ENCODE results near the gene GNB1L.

GNB1L gene

DNA sequence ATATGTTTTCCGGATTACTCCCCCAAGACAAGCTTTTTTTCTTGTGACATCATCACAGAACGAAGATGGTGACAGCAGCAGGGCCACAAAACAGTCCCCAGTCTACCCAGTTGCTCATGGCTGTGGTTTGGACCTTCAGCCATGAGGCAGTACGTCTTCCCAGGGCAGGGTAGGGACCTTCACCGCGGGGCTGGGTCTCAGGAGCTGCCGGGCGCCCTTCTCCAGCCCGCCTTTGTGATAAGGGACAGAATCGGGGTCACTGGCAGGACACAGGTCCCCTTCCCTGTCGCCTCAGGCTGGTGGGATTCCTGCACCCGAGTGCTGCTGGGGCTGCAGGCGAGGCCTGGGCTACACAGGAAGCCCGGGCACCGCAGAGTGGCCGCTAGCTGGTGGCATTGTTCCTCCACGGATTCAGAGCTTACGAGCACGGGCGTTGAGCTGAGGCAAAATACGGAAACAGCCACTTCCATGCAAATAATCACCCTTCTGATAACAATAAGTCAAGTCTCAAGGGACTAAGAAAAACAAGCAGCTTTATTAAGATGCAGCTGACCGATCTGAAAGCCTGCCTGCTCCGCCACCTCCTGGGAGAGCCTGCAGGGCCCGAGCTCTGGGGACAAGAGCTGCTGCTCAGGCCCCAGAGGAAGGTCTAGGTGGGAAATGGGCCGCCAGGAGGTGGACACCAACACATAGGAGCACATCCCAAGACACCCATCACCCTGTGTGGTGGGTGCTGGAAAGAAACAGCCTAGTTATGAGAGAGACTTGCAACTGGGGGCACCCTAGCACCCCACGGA lies 81.8 kb downstream of the GNB1L start:
- H3K27me3 ChIP-seq (ENCODE audit: insufficient read depth, poor library complexity, severe bottlenecking) = peaks cover 14% of the 10 kb centered on the region

GRCh38 chr22:19772422-19772672 lies 82.3 kb downstream of the GNB1L start:
- peaks cover 20% of the 10 kb centered on the region for H3K27me3 ChIP-seq (ENCODE audit: insufficient read depth, poor library complexity, severe bottlenecking)
- no peak overlapping the region for H3K4me3 ChIP-seq (replicated peaks; ENCODE audit: insufficient read depth, low read length)
- DNase-seq (ENCODE audit: low read depth in 1 of 2, low spot score in 1 of 2) = no peak
- no peak for TF ChIP-seq POLR2AphosphoS5 (IDR thresholded peaks at IDR 0.05; ENCODE audit: low read depth)
- no peak for TF ChIP-seq SPI1 (IDR thresholded peaks at IDR 0.05; ENCODE audit: borderline replicate concordance, low read depth)
- no peak for TF ChIP-seq CTCF (IDR thresholded peaks at IDR 0.05; ENCODE audit: insufficient read depth, low read length)
- no peak for TF ChIP-seq REST (IDR thresholded peaks at IDR 0.05; ENCODE audit: insufficient replicate concordance, low read depth)
- no peak for TF ChIP-seq GABPA (IDR thresholded peaks at IDR 0.05; ENCODE audit: low read depth)
- H3K27ac ChIP-seq (replicated peaks) = no peak overlapping the region

More for the DNA sequence above, 81.8 kb downstream of the GNB1L start:
- TF ChIP-seq GABPA (IDR thresholded peaks at IDR 0.05; ENCODE audit: low read depth) (no peak), POLR2AphosphoS5 (IDR thresholded peaks at IDR 0.05; ENCODE audit: low read depth) (no peak), CTCF (IDR thresholded peaks at IDR 0.05; ENCODE audit: insufficient read depth, low read length) (no peak), SPI1 (IDR thresholded peaks at IDR 0.05; ENCODE audit: borderline replicate concordance, low read depth) (no peak), REST (IDR thresholded peaks at IDR 0.05; ENCODE audit: insufficient replicate concordance, low read depth) (no peak)
- Histone ChIP-seq H3K4me3 (replicated peaks; ENCODE audit: insufficient read depth, low read length) (no peak overlapping the region), H3K27ac (replicated peaks) (no peak overlapping the region)
- peak in 1 of 2 experiments; percentile 46 for DNase-seq (ENCODE audit: low read depth in 1 of 2, low spot score in 1 of 2)

DNA sequence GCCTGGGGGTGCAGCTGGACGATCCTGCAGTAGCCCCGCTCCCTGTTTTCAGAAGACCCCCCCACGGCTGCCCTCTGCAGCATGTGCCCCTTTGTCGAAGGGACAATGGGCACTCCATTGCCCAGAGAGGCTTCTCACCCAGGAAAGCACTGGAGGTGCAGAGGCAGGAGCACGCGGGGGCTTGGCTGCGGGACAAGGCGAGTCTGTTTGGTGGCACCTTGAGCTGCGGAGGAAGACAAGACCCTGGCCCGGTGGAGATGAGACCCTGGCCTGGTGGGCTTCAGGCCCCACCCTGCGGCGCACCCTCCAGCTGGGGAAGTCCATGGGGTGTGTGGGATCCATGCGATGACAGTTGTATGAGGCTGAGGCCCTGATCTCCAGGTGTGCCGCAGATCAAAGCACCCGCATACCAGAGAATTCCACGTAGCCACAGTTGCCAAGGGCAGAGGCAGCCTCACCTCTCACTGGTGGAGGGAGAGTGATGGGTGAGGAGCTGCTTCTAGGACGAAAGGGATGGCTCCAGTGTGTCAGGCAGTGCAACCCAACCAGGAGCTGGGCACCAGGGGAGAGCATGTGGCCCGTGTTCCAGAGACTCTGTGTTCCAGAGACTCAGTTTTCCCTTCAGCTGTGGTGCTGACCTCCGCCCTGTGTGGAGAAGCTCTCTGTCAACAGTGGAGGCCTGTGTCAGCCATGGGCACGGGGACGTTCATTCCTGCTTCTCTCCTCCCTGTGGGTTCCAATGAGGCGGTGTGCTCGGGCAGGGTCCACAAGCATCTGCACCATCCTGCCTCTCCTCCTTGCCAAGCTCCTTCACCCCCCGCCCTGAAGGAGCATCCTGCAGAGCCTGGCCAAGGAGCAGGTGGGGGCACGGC lies 84.1 kb downstream of the GNB1L start:
- no peak overlapping the region for H3K27ac ChIP-seq (replicated peaks)
- peaks cover 22% of the 10 kb centered on the region for H3K27me3 ChIP-seq (ENCODE audit: insufficient read depth, poor library complexity, severe bottlenecking)
- no peak for DNase-seq (ENCODE audit: low read depth in 1 of 2, low spot score in 1 of 2)
- no peak overlapping the region for H3K4me3 ChIP-seq (replicated peaks; ENCODE audit: insufficient read depth, low read length)
- TF ChIP-seq POLR2AphosphoS5 (IDR thresholded peaks at IDR 0.05; ENCODE audit: low read depth) (no peak), GABPA (IDR thresholded peaks at IDR 0.05; ENCODE audit: low read depth) (no peak), SPI1 (IDR thresholded peaks at IDR 0.05; ENCODE audit: borderline replicate concordance, low read depth) (no peak), CTCF (IDR thresholded peaks at IDR 0.05; ENCODE audit: insufficient read depth, low read length) (no peak), REST (IDR thresholded peaks at IDR 0.05; ENCODE audit: insufficient replicate concordance, low read depth) (no peak)
